ENCODE data around the gene LAMA2. TPM values are rescaled to one million over a fixed set of nuclear protein-coding genes. Genes with fewer than 3 reads are reported as not detected.

The LAMA2 gene
- total RNA-seq, 4 donors from 2014 or later = 115 to 153 (median 134) TPM

- intact Hi-C loops (cut with DNase I) = no loop called here
- Histone ChIP-seq H3K27ac (replicated peaks in 1 of 4) (peak overlapping the region in 3 of 4 donors; percentile 8 to 32 (median 27)), H3K9me3 (no peaks in the 10 kb centered on the region), H3K4me3 (no peak overlapping the region), H3K36me3 (peaks cover 0 to 5% (median 0%) of the 10 kb centered on the region in 4 donors), H3K4me1 (peaks cover 0 to 26% (median 0%) of the 10 kb centered on the region in 4 donors), H3K27me3 (no peaks in the 10 kb centered on the region)
- TF ChIP-seq CTCF (IDR thresholded peaks at IDR 0.05) (no peak), POLR2AphosphoS5 (IDR thresholded peaks at IDR 0.05) (peak in 1 of 2 donors; percentile 54), POLR2A (IDR thresholded peaks at IDR 0.05; ENCODE audit: low read depth) (no peak), EP300 (IDR thresholded peaks at IDR 0.05) (no peak)
- WGBS = 77% methylated on average over 4 of the region's 4 CpGs
- DNase-seq (ENCODE audit: extremely low spot score) = no peak
These were observed 219.8 kb downstream of the LAMA2 start for GRCh38 chr6:129102741-129103140.

- 65% methylated on average over 1 of the region's 1 CpG for WGBS
- no peaks in the 10 kb centered on the region for H3K27me3 ChIP-seq
- no peaks in the 10 kb centered on the region for H3K36me3 ChIP-seq
- intact Hi-C loops (cut with DNase I) = no loop called here
- peaks cover 0 to 26% (median 0%) of the 10 kb centered on the region in 4 donors for H3K4me1 ChIP-seq
- no peaks in the 10 kb centered on the region for H3K9me3 ChIP-seq
- peak overlapping the region in 3 of 4 donors; percentile 16 to 49 (median 25) for H3K27ac ChIP-seq (replicated peaks in 1 of 4)
- DNase-seq (ENCODE audit: extremely low spot score) = no peak
- TF ChIP-seq CTCF (IDR thresholded peaks at IDR 0.05) = no peak
- no peak for TF ChIP-seq EP300 (IDR thresholded peaks at IDR 0.05)
- no peak for TF ChIP-seq POLR2A (IDR thresholded peaks at IDR 0.05; ENCODE audit: low read depth)
- no peak for TF ChIP-seq POLR2AphosphoS5 (IDR thresholded peaks at IDR 0.05)
- no peak overlapping the region for H3K4me3 ChIP-seq
These were observed 221.2 kb downstream of the LAMA2 start for GRCh38 chr6:129104131-129104530.

- Histone ChIP-seq H3K36me3 (no peaks in the 10 kb centered on the region), H3K27ac (replicated peaks in 1 of 4) (peak overlapping the region in 3 of 4 donors; percentile 31 to 49 (median 35)), H3K9me3 (no peaks in the 10 kb centered on the region), H3K4me1 (peaks cover 0 to 26% (median 0%) of the 10 kb centered on the region in 4 donors), H3K27me3 (no peaks in the 10 kb centered on the region), H3K4me3 (no peak overlapping the region)
- DNase-seq (ENCODE audit: extremely low spot score) = no peak
- TF ChIP-seq POLR2A (IDR thresholded peaks at IDR 0.05; ENCODE audit: low read depth) (no peak), POLR2AphosphoS5 (IDR thresholded peaks at IDR 0.05) (no peak), EP300 (IDR thresholded peaks at IDR 0.05) (no peak), CTCF (IDR thresholded peaks at IDR 0.05) (no peak)
- intact Hi-C loops (cut with DNase I) = no loop called here
- WGBS = 95% methylated on average over 1 of the region's 1 CpG
These were observed 221.6 kb downstream of the LAMA2 start for GRCh38 chr6:129104560-129104959.

GRCh38 chr6:129105035-129105434 is 222.1 kb downstream of the LAMA2 start:
- no peaks in the 10 kb centered on the region for H3K36me3 ChIP-seq
- intact Hi-C loops (cut with DNase I) = no loop called here
- no peaks in the 10 kb centered on the region for H3K27me3 ChIP-seq
- TF ChIP-seq POLR2A (IDR thresholded peaks at IDR 0.05; ENCODE audit: low read depth) (no peak), POLR2AphosphoS5 (IDR thresholded peaks at IDR 0.05) (no peak), CTCF (IDR thresholded peaks at IDR 0.05) (no peak)
- no peak for DNase-seq (ENCODE audit: extremely low spot score)
- no peak overlapping the region for H3K4me3 ChIP-seq
- WGBS = 67% methylated on average over 1 of the region's 1 CpG
- peak overlapping the region in 3 of 4 donors; percentile 31 to 49 (median 35) for H3K27ac ChIP-seq (replicated peaks in 1 of 4)
- peaks cover 0 to 26% (median 0%) of the 10 kb centered on the region in 4 donors for H3K4me1 ChIP-seq
- H3K9me3 ChIP-seq = no peaks in the 10 kb centered on the region

- no peaks in the 10 kb centered on the region for H3K36me3 ChIP-seq
- TF ChIP-seq EP300 (IDR thresholded peaks at IDR 0.05) (no peak), POLR2A (IDR thresholded peaks at IDR 0.05; ENCODE audit: low read depth) (no peak), POLR2AphosphoS5 (IDR thresholded peaks at IDR 0.05) (no peak), CTCF (IDR thresholded peaks at IDR 0.05) (no peak)
- peak overlapping the region in 1 of 4 donors; percentile 31 for H3K27ac ChIP-seq (replicated peaks in 1 of 4)
- no peaks in the 10 kb centered on the region for H3K27me3 ChIP-seq
- H3K4me3 ChIP-seq = no peak overlapping the region
- intact Hi-C loops (cut with DNase I) = no loop called here
- no peak for DNase-seq (ENCODE audit: extremely low spot score)
- 73% methylated on average over 2 of the region's 2 CpGs for WGBS
- H3K4me1 ChIP-seq = peaks cover 0 to 31% (median 0%) of the 10 kb centered on the region in 4 donors
- no peaks in the 10 kb centered on the region for H3K9me3 ChIP-seq
These were observed 222.9 kb downstream of the LAMA2 start for GRCh38 chr6:129105793-129106192.
